Hepatocyte (in vitro differentiated cells): ENCODE data around the gene RAB11FIP4. TPM values are rescaled to one million over a fixed set of nuclear protein-coding genes. Genes with fewer than 3 reads are reported as not detected.

Experiments used
- DNase-seq: peaks from one replicate; pipeline ENCODE4 v3.0.0-alpha.2; 2016; ENCODE audit warnings: low spot score
- H2AFZ ChIP-seq: fragments of 200-600 bp; sonication (generic); 2 replicates; pipeline ENCODE4 v1.6.0; 2016; ENCODE audit warnings: antibody characterized with exemption, mild to moderate bottlenecking
- H3K27ac ChIP-seq: fragments of 200-600 bp; sonication (generic); 2 replicates; pipeline ENCODE4 v1.5.1; 2016; ENCODE audit warnings: mild to moderate bottlenecking
- H3K27me3 ChIP-seq: fragments of 200-600 bp; sonication (generic); 2 replicates; pipeline ENCODE4 v1.6.1; 2016
- H3K36me3 ChIP-seq: fragments of 200-600 bp; sonication (generic); replicated peaks from 2 replicates; pipeline ENCODE4 v1.5.1; 2016; ENCODE audit warnings: low read depth; ENCODE audit not compliant: insufficient read depth
- H3K4me1 ChIP-seq: fragments of 200-600 bp; sonication (generic); 2 replicates; pipeline ENCODE4 v1.5.1; 2016; ENCODE audit warnings: mild to moderate bottlenecking, moderate library complexity; ENCODE audit not compliant: insufficient read depth
- H3K4me2 ChIP-seq: fragments of 200-600 bp; sonication (generic); 2 replicates; pipeline ENCODE4 v1.6.0; 2016
- H3K4me3 ChIP-seq: fragments of 200-600 bp; sonication (generic); 2 replicates; pipeline ENCODE4 v1.5.1; 2016; ENCODE audit warnings: mild to moderate bottlenecking
- H3K79me2 ChIP-seq: fragments of 200-600 bp; sonication (generic); 2 replicates; pipeline ENCODE4 v1.6.0; 2017; ENCODE audit warnings: mild to moderate bottlenecking
- H3K9me2 ChIP-seq: fragments of 200-600 bp; sonication (generic); replicated peaks from 2 replicates; pipeline ENCODE4 v1.6.0; 2017; ENCODE audit warnings: mild to moderate bottlenecking; ENCODE audit not compliant: insufficient read depth
- H3K9me3 ChIP-seq: fragments of 200-600 bp; sonication (generic); 2 replicates; pipeline ENCODE4 v1.5.1; 2016; ENCODE audit warnings: low read depth, mild to moderate bottlenecking
- H4K20me1 ChIP-seq: fragments of 200-600 bp; sonication (generic); 2 replicates; pipeline ENCODE4 v1.6.0; 2016; ENCODE audit warnings: mild to moderate bottlenecking; ENCODE audit not compliant: insufficient read depth, poor library complexity, severe bottlenecking
- EZH2 ChIP-seq: fragments of 200-600 bp; sonication (generic); IDR thresholded peaks from 2 replicates; pipeline ENCODE4 v1.6.1; 2016; ENCODE audit warnings: antibody characterized with exemption, mild to moderate bottlenecking, borderline replicate concordance
- EZH2phosphoT487 ChIP-seq: fragments of 200-600 bp; sonication (generic); IDR thresholded peaks from one replicate; pipeline ENCODE4 v1.6.1; 2018; ENCODE audit warnings: antibody characterized with exemption, mild to moderate bottlenecking, low read depth, moderate library complexity; ENCODE audit not compliant: unreplicated experiment, severe bottlenecking
- WGBS: methylation state at CpG from one replicate; pipeline ENCODE4 v1.1.6; 2016; ENCODE audit warnings: low lambda C conversion rate; ENCODE audit errors: missing lambda C conversion rate; 5-methylcytosine and 5-hydroxymethylcytosine counted together
- polyA plus RNA-seq: library from polyadenylated mRNA; unstranded; fragments of >200 nt; fragmentation: Nextera tagmentation; extraction: Ambion mirVana; gene quantifications from 2 replicates; pipeline ENCODE4 v1.2.1, GENCODE V29; 2016
- total RNA-seq: library from RNA; depleted of rRNA; stranded (reverse); fragments of >200 nt; gene quantifications from 2 replicates; pipeline ENCODE4 v1.2.3, GENCODE V29; 2014
- TF ChIP-seq, protein P1 (sequence below): fragments of 200-600 bp; sonication (generic); IDR thresholded peaks from 2 replicates; pipeline ENCODE4 v1.5.1; 2016; ENCODE audit warnings: antibody characterized with exemption, mild to moderate bottlenecking; ENCODE audit not compliant: poor library complexity

RAB11FIP4 gene
- total and polyA plus RNA-seq, 2 experiments from 2014 or later: 25.8 to 35.6 TPM

DNA sequence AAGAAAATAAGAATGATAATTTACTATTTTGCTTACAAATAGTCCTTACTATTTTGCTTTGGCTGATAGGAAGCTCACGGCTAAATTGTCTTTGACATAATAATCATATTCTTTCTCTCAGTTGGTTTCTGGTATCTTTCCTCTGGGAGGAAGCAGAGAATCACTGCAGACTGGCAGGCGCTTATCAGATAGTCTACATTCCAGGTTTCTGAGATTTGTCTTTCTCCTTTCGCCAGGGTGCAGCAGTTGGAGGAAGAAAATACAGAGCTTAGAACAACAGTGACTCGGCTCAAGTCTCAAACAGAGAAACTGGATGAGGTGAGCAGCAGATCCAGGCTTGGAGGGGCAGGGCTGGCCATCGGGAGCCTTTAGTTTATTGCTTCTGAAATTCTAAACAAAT, 136.1 kb downstream of the RAB11FIP4 start:
- no peaks in the 10 kb centered on the region for H3K36me3 ChIP-seq

GRCh38 chr17:31528291-31528874, 136.9 kb downstream of the RAB11FIP4 start:
- no peak for DNase-seq
- Histone ChIP-seq H3K4me1 (peaks cover 3% of the 10 kb centered on the region), H3K4me2 (no peak overlapping the region), H3K9me3 (no peaks in the 10 kb centered on the region), H4K20me1 (no peaks in the 10 kb centered on the region), H3K27me3 (no peaks in the 10 kb centered on the region), H3K9me2 (no peaks in the 10 kb centered on the region), H2AFZ (no peak overlapping the region), H3K79me2 (no peaks in the 10 kb centered on the region), H3K36me3 (no peaks in the 10 kb centered on the region), H3K27ac (no peak overlapping the region), H3K4me3 (no peak overlapping the region)
- 96% methylated on average over 26 of the region's 26 CpGs for WGBS
- TF ChIP-seq EZH2phosphoT487: no peak
- TF ChIP-seq, protein P1, sequence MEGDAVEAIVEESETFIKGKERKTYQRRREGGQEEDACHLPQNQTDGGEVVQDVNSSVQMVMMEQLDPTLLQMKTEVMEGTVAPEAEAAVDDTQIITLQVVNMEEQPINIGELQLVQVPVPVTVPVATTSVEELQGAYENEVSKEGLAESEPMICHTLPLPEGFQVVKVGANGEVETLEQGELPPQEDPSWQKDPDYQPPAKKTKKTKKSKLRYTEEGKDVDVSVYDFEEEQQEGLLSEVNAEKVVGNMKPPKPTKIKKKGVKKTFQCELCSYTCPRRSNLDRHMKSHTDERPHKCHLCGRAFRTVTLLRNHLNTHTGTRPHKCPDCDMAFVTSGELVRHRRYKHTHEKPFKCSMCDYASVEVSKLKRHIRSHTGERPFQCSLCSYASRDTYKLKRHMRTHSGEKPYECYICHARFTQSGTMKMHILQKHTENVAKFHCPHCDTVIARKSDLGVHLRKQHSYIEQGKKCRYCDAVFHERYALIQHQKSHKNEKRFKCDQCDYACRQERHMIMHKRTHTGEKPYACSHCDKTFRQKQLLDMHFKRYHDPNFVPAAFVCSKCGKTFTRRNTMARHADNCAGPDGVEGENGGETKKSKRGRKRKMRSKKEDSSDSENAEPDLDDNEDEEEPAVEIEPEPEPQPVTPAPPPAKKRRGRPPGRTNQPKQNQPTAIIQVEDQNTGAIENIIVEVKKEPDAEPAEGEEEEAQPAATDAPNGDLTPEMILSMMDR: no peak
- TF ChIP-seq EZH2: no peak

More for the DNA sequence above, 136.1 kb downstream of the RAB11FIP4 start:
- DNase-seq: no peak
- WGBS: 70% methylated on average over 5 of the region's 5 CpGs
- H2AFZ ChIP-seq: no peak overlapping the region
- no peaks in the 10 kb centered on the region for H3K9me3 ChIP-seq
- H4K20me1 ChIP-seq: no peaks in the 10 kb centered on the region
- no peaks in the 10 kb centered on the region for H3K9me2 ChIP-seq
- no peaks in the 10 kb centered on the region for H3K4me1 ChIP-seq
- no peaks in the 10 kb centered on the region for H3K79me2 ChIP-seq
- H3K27ac ChIP-seq: no peak overlapping the region
- H3K4me3 ChIP-seq: no peak overlapping the region
- H3K4me2 ChIP-seq: no peak overlapping the region
- no peak for TF ChIP-seq EZH2
- TF ChIP-seq, protein P1: no peak
- no peak for TF ChIP-seq EZH2phosphoT487
- H3K27me3 ChIP-seq: no peaks in the 10 kb centered on the region

GRCh38 chr17:31529841-31530251, 138.4 kb downstream of the RAB11FIP4 start:
- TF ChIP-seq, protein P1: no peak
- no peak for TF ChIP-seq EZH2phosphoT487
- no peak for TF ChIP-seq EZH2
- Histone ChIP-seq H3K4me3 (no peak overlapping the region), H3K79me2 (no peaks in the 10 kb centered on the region), H2AFZ (no peak overlapping the region), H3K4me2 (no peak overlapping the region), H3K27ac (no peak overlapping the region), H3K36me3 (no peaks in the 10 kb centered on the region), H3K9me2 (no peaks in the 10 kb centered on the region), H3K27me3 (no peaks in the 10 kb centered on the region), H3K9me3 (no peaks in the 10 kb centered on the region), H3K4me1 (peaks cover 9% of the 10 kb centered on the region), H4K20me1 (no peaks in the 10 kb centered on the region)
- no peak for DNase-seq
- 87% methylated on average over 12 of the region's 12 CpGs for WGBS
